Retina (tissue), 1 donor: ENCODE measurements around the gene EDEM3.
"Not testable (repeated sequence)": the region's sequence is repeated elsewhere in the genome, so short reads cannot be mapped to it uniquely, and the experiment has no call there.

Experiments
- DNase-seq: peaks from one replicate; pipeline ENCODE4 v3.0.0-alpha.2; 2016

EDEM3 gene, protein sequence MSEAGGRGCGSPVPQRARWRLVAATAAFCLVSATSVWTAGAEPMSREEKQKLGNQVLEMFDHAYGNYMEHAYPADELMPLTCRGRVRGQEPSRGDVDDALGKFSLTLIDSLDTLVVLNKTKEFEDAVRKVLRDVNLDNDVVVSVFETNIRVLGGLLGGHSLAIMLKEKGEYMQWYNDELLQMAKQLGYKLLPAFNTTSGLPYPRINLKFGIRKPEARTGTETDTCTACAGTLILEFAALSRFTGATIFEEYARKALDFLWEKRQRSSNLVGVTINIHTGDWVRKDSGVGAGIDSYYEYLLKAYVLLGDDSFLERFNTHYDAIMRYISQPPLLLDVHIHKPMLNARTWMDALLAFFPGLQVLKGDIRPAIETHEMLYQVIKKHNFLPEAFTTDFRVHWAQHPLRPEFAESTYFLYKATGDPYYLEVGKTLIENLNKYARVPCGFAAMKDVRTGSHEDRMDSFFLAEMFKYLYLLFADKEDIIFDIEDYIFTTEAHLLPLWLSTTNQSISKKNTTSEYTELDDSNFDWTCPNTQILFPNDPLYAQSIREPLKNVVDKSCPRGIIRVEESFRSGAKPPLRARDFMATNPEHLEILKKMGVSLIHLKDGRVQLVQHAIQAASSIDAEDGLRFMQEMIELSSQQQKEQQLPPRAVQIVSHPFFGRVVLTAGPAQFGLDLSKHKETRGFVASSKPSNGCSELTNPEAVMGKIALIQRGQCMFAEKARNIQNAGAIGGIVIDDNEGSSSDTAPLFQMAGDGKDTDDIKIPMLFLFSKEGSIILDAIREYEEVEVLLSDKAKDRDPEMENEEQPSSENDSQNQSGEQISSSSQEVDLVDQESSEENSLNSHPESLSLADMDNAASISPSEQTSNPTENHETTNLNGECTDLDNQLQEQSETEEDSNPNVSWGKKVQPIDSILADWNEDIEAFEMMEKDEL

GRCh38 chr1:184754476-184755225 is at the start of gene EDEM3:
Gene EDEM3, minus strand, starts transcription at chr1:184754858. Its CDS starts 212 bp downstream, at chr1:184754646.
- peak; percentile 99 for DNase-seq

GRCh38 chr1:184804220-184804619 is 49.6 kb upstream of the EDEM3 start:
- DNase-seq, result no peak

- DNase-seq, result no peak
Observed at GRCh38 chr1:184803180-184803492, 48.5 kb upstream of the EDEM3 start.

DNA sequence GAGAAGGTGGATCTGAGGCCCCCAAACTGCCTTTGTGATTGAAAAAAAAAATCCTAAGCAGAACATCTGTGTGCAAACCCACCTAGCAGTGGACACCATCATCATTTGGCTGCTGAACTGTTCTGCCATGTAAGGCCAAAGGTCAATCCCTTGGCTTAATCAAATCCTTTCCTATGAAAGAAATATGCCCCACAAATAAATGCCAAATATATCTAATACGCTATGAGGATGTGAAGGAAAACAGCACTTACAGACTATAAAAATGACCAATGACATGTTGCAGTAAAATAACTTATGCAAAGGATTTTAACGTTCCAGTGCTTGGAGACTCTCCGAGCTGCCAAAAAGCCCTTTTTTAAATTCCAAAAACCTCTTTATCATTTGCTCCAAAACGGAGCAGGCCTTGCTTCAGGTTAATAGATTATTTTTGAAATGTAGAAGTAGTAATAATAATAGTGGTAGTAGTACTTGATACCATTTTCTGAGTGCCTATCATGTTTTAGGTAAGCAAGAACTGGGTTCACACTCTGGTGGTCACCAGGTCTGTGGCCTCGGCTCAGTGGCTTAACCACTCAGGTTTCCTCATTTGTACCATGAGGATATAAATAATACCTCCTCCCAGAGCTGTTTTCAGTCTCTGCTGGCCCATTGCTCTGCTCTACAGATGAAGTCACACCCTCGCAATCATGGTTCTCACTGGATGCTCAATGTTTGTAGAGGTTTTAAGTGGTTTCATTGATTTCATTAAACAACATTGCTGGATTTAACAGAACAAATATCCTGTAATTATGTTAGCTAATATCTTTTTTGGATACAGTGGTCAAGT is 47.9 kb upstream of the EDEM3 start:
- DNase-seq, result no peak

DNA sequence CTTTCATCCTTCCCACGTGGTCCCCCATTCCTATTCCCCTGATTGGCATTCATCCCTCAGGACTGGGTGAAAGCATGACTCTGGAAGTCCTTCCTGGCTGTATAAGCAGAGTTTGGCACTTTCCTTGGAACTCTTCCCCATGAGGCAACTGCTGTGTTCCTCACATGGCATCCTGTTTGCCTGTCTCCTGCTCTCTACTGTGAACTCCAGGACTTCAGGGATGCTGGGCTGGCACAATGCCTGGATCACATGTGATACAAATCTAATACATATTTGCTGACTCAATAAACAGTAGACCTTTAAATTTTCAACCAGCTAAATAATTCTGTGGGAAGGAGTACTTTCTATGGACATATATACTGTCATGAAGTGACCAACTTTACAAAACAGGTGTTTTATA is 46.8 kb upstream of the EDEM3 start:
- no peak for DNase-seq

DNA sequence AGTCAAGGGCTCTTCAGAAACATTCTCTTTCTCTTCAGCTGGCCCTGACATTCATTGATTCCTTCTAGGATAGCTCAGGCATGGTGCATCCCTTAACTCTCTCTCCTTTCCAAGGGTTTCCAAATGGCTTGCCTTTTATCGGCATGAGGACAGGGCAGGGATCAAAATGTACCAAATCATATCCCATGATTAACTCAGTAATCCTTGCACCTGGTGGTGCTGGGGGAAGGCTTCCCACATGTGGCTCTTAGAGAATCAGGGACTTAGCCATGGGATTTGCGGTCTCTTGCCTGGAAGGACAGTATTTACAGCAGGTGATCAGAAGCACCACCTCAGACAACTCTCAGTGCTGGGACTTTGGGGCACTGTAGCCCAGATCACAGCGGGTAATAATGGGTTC is 46.2 kb upstream of the EDEM3 start:
- DNase-seq, result no peak

DNA sequence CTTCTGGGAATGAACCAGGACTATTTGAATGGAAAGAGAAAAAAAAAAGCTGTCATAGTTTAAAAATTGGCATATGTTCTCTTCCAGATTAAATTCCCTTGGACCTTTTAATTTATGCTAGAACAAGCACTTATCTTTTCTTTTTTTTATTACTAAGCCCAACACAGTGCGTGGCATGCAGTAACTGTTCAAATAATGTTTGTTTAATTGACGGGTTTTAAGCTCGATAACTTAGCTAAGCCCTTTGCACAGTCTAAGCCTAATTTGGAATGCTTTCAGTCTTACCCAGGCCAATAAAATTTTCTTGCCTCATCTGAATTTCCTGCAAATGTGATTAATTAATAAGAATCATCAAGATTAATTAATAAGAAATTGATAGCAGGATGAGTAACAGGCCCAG is 39.3 kb upstream of the EDEM3 start:
- DNase-seq, result no peak

DNA sequence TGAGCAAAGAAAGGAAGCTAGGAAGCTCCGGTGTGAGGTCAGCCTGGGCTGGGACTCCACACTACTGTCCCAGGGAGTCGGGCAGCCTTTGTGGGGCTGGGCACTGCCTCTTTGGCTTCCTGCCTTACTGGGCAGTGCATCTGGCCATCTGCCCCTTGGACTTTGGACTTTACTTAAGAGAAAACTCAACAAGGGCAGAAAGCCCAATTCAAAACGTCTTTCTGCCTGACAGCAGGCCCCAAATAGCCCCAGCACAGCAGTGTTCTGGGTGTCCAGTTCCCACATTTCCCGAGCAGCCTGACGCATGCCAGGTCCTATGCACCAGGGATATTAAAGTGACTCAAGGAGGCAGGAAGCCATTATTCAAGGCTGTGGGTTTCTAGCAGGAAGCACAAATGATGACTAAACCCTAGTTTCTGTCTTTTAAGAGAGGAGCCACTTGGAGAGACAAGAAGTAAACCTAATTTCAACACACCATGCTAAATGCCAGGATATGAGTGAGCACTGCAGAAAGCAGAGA is 37.9 kb upstream of the EDEM3 start:
- no peak for DNase-seq

DNA sequence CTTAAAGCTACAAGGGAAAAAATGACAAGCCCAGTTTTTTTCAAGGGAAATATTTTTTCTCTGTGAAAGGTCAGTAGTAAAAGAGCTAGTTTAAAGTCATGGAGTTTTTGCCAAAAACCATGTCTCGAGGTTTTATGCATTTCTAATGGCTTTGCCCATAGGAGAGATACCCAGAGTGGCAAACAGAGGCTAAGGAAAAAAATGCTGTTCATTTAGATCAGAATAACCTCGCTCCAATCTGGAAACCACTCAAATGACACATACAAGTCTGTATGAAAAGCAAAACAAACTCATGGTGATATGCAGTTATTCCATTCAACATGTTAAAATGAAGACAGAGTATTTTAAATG is 36.9 kb upstream of the EDEM3 start:
- no peak for DNase-seq

GRCh38 chr1:184790642-184791549 is 36.2 kb upstream of the EDEM3 start:
- no peak for DNase-seq

GRCh38 chr1:184789884-184790283 is 35.2 kb upstream of the EDEM3 start:
- DNase-seq, result no peak

DNA sequence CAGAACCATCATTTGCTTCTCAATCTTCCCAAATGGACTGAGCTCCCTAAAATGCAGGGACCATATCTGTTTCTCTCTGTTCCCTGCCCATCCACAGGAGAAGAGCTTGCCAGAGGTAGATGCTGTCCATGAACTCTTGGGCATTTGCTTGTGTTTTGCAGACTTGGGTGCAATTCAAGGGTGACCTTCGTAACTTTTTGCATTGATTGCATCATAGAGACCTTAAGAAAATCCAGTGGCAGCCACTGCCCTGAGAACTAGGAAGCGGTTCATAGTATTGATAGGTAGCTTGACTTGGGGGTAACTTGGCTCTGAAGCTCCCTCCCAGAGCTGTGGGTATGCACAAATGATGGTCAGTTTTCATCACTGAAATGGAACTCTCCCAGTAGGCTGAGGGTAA is 34.3 kb upstream of the EDEM3 start:
- DNase-seq, result no peak

GRCh38 chr1:184785529-184785928 is 30.9 kb upstream of the EDEM3 start:
- no peak for DNase-seq

DNA sequence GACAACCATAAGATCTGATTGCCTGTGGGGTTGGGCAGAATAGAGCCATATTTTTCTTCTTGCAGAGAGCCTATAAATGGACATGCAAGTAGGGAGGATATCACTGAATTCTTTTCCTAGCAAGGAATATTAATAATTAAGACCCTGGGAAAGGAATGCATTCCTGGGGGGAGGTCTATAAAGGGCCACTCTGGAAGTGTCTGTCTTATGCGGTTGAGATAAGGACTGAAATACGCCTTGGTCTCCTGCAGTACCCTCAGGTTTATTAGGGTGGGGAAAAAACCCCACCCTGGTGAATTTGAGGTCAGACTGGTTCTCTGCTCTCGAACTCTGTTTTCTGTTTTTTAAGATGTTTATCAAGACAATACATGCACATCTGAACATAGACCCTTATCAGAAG is 29.1 kb upstream of the EDEM3 start:
- not testable (repeated sequence) for DNase-seq

DNA sequence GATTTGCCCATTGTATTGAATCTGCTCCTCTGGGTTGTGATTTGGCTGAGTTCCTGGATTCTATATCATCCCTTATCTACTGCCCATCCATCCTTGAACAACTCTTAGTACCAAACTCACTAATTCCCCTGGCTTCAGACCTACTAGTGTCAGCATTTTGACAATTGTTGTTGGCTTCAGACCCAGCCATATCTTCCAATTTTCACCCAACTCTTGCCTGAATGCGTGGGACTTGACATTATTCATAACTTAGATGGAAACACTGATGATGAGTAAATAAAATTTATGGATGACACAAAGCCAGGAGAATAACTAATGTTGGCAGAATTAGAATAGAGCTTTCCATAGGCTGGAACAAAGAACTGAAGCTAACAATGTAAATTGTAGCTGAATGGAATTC is 27.3 kb upstream of the EDEM3 start:
- no peak for DNase-seq

- no peak for DNase-seq
Observed at GRCh38 chr1:184775885-184776284, 21.2 kb upstream of the EDEM3 start.

DNA sequence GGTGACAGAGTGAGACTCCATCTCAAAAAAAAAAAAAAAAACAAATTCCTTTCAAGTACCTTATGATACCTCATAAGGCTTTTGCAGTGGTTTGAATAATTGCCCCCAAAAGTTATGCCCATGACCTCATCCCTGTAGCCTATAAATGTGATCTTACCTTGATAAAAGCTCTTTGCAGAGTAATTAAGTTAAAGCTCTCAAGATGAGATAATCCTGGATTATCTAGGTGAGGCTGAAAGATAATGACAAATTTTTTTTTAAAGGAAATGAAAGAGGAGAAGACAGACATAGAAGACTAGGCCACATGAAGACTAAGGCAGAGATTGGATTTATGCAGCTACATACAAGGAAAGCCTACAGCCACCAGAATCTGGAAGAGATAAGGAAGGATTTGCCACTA is 20.7 kb upstream of the EDEM3 start:
- no peak for DNase-seq

DNA sequence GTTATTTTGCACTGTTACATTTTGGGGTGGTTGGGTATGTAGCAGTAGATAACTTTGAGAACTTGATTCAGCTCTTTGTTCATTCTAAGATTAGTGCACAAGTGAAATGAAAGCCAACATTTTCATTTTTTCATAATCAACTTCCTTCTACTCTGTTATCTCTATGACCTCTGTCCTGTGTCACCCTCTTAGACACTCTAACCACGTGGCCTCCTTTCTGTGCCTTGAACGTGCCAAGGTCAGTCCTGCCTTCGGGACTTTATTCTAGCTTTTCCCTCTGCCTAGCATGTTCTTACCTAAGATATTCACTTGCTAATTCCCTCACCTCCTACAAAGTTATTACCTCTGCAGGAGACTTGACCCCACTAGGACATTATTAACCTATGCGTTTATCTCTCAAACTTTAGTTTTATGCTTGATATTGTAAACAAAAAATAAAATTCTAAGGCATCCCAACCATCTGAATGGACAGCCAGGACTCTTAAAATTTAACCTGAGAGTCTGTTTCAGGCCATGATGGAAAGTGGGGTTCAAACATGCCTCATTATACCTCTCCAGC is 19.2 kb upstream of the EDEM3 start:
- DNase-seq, result no peak

GRCh38 chr1:184771190-184771691 is 16.6 kb upstream of the EDEM3 start:
- DNase-seq, result no peak

GRCh38 chr1:184770181-184770979 is 15.7 kb upstream of the EDEM3 start:
- DNase-seq, result no peak
